Neuronal stem cell (in vitro differentiated cells): Measurements from ENCODE around the gene SLC2A2.

Source experiments
- DNase-seq: peaks from one replicate; pipeline ENCODE4 v3.0.0-alpha.2; 2013; ENCODE audit warnings: low spot score
- H2AFZ ChIP-seq: one replicate; pipeline ENCODE4 v1.6.1; 2013; ENCODE audit warnings: mild to moderate bottlenecking, low read length, inconsistent platforms
- H2AK5ac ChIP-seq: 2 replicates; pipeline ENCODE4 v1.6.1; 2013; ENCODE audit warnings: low read depth, mild to moderate bottlenecking, inconsistent platforms, low read length, moderate library complexity, mixed read lengths
- H2BK120ac ChIP-seq: 2 replicates; pipeline ENCODE4 v1.6.1; 2013; ENCODE audit warnings: low read depth, mild to moderate bottlenecking, inconsistent platforms, low read length, moderate library complexity, mixed read lengths
- H2BK12ac ChIP-seq: one replicate; pipeline ENCODE4 v1.6.1; 2013; ENCODE audit warnings: low read length, inconsistent platforms
- H2BK15ac ChIP-seq: 2 replicates; pipeline ENCODE4 v1.6.1; 2013; ENCODE audit warnings: mild to moderate bottlenecking, low read length, inconsistent platforms, mixed read lengths
- H2BK5ac ChIP-seq: one replicate; pipeline ENCODE4 v1.6.1; 2013; ENCODE audit warnings: inconsistent platforms, mild to moderate bottlenecking, low read length, moderate library complexity
- H3K14ac ChIP-seq: one replicate; pipeline ENCODE4 v1.6.1; 2013; ENCODE audit warnings: low read length, inconsistent platforms
- H3K18ac ChIP-seq: 2 replicates; pipeline ENCODE4 v1.6.1; 2013; ENCODE audit warnings: low read length, inconsistent platforms
- H3K23ac ChIP-seq: 2 replicates; pipeline ENCODE4 v1.6.1; 2013; ENCODE audit warnings: low read depth, mild to moderate bottlenecking, mixed read lengths, low read length, inconsistent platforms; ENCODE audit not compliant: poor library complexity
- H3K27ac ChIP-seq: replicated peaks from 3 replicates; pipeline ENCODE4 v1.5.1; 2013; ENCODE audit warnings: low read length, inconsistent platforms
- H3K27me3 ChIP-seq, 3 experiments: 2 replicates each; pipeline ENCODE4 v1.6.1; 2013; ENCODE audit warnings: low read length in 3 of 3, mild to moderate bottlenecking in 2 of 3, inconsistent platforms in 1 of 3, low read depth in 1 of 3, mixed read lengths in 1 of 3, moderate library complexity in 1 of 3; ENCODE audit not compliant: control insufficient read depth in 3 of 3, insufficient read depth in 3 of 3
- H3K36me3 ChIP-seq, 2 donors: replicated peaks in 1 of 2; 2 replicates each; pipeline ENCODE4 v1.6.1; 2013; ENCODE audit warnings: low read length in 2 of 2; ENCODE audit not compliant: control insufficient read depth in 2 of 2, insufficient read depth in 2 of 2
- H3K4ac ChIP-seq: 2 replicates; pipeline ENCODE4 v1.6.1; 2013; ENCODE audit warnings: inconsistent platforms, mild to moderate bottlenecking, low read length, moderate library complexity
- H3K4me1 ChIP-seq, 2 donors: 1 replicate in 1 of 2; 2 replicates in 1 of 2; pipeline ENCODE4 v1.6.1; 2013; ENCODE audit warnings: low read length in 2 of 2, low read depth in 1 of 2; ENCODE audit not compliant: control insufficient read depth in 2 of 2, insufficient read depth in 1 of 2
- H3K4me2 ChIP-seq: one replicate; pipeline ENCODE4 v1.6.1; 2013; ENCODE audit warnings: mild to moderate bottlenecking, low read length, inconsistent platforms; ENCODE audit not compliant: insufficient read depth, poor library complexity, severe bottlenecking
- H3K4me3 ChIP-seq, 2 donors: 2 replicates each; pipeline ENCODE4 v1.5.1; 2013; ENCODE audit warnings: low read length in 2 of 2, mild to moderate bottlenecking in 2 of 2, inconsistent platforms in 1 of 2, moderate library complexity in 1 of 2
- H3K79me1 ChIP-seq: one replicate; pipeline ENCODE4 v1.6.1; 2013; ENCODE audit warnings: low read depth, mild to moderate bottlenecking, inconsistent platforms, low read length, moderate library complexity
- H3K9ac ChIP-seq: one replicate; pipeline ENCODE4 v1.6.1; 2013; ENCODE audit warnings: mild to moderate bottlenecking, low read depth, low read length, inconsistent platforms; ENCODE audit not compliant: poor library complexity
- H3K9me3 ChIP-seq, 2 donors: replicated peaks in 1 of 2; 2 replicates each; pipeline versions ENCODE3 to v1.6.1; 2013; ENCODE audit warnings: low read length in 2 of 2, mild to moderate bottlenecking in 2 of 2, inconsistent platforms in 1 of 2, low read depth in 1 of 2, mixed read lengths in 1 of 2, moderate library complexity in 1 of 2; ENCODE audit not compliant: control insufficient read depth in 2 of 2, insufficient read depth in 1 of 2
- H4K8ac ChIP-seq: one replicate; pipeline ENCODE4 v1.6.1; 2013; ENCODE audit warnings: low read depth, mild to moderate bottlenecking, inconsistent platforms, low read length, moderate library complexity
- H4K91ac ChIP-seq: one replicate; pipeline ENCODE4 v1.6.1; 2013; ENCODE audit warnings: low read length, low read depth, mild to moderate bottlenecking, inconsistent platforms; ENCODE audit not compliant: poor library complexity
- WGBS, 2 donors: extraction: QIAGEN DNeasy Blood & Tissue Kit; methylation state at CpG; one replicate each; pipeline ENCODE4 v1.1.7; 2013; ENCODE audit warnings: missing lambda C conversion rate in 2 of 2, mixed read lengths in 1 of 2; ENCODE audit not compliant: insufficient read length in 2 of 2, insufficient replicate concordance in 1 of 2; ENCODE audit errors: extremely low coverage in 2 of 2; 5-methylcytosine and 5-hydroxymethylcytosine counted together

SLC2A2 gene

GRCh38 chr3:171058873-171059603 lies 32.5 kb upstream of the SLC2A2 start:
- H2AK5ac ChIP-seq, result no peak overlapping the region
- no peak overlapping the region for H4K8ac ChIP-seq
- no peak overlapping the region for H3K18ac ChIP-seq
- H3K14ac ChIP-seq, result no peak overlapping the region
- H2BK120ac ChIP-seq, result no peak overlapping the region
- no peak overlapping the region for H3K4me3 ChIP-seq
- no peaks in the 10 kb centered on the region for H3K27me3 ChIP-seq
- peaks cover 0 to 3% of the 10 kb centered on the region in 2 donors for H3K4me1 ChIP-seq
- H3K23ac ChIP-seq, result no peak overlapping the region
- H3K9me3 ChIP-seq, result no peaks in the 10 kb centered on the region
- H3K79me1 ChIP-seq, result no peaks in the 10 kb centered on the region
- no peak overlapping the region for H3K4ac ChIP-seq
- no peak for DNase-seq
- no peak overlapping the region for H3K4me2 ChIP-seq
- H3K9ac ChIP-seq, result no peak overlapping the region
- no peak overlapping the region for H2BK15ac ChIP-seq
- H2BK12ac ChIP-seq, result no peak overlapping the region
- H3K27ac ChIP-seq, result no peak overlapping the region
- H3K36me3 ChIP-seq, result peaks cover 0 to 29% of the 10 kb centered on the region in 2 donors
- no peak overlapping the region for H2AFZ ChIP-seq
- no peak overlapping the region for H4K91ac ChIP-seq
- no peak overlapping the region for H2BK5ac ChIP-seq

DNA sequence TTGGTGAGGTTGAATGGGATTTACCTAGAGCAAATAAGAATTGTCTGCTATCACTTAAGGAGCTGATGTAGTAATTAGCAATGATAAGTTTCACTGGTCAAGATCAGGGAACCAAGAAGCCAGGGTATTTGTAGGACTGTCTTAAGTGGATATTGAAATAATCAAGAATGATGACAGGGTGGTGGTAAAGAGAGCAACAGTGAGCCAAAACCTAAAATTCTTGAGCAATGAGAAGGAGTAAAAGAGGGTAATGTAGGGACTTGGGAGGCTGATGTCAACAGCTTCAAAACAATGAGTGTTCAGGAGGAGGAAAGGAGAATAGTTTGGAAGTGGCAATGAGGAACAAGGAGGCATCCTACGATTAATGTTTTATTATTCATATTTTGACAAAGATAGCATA lies 31.5 kb upstream of the SLC2A2 start:
- Histone ChIP-seq H3K23ac (no peak overlapping the region), H3K27ac (no peak overlapping the region), H2AFZ (no peak overlapping the region), H3K14ac (no peak overlapping the region), H2BK120ac (no peak overlapping the region), H3K4me1 (peaks cover 0 to 3% of the 10 kb centered on the region in 2 donors), H2BK5ac (no peak overlapping the region), H3K9me3 (no peaks in the 10 kb centered on the region), H2BK12ac (no peak overlapping the region), H3K18ac (no peak overlapping the region), H4K8ac (no peak overlapping the region), H3K9ac (no peak overlapping the region), H3K4ac (no peak overlapping the region), H3K27me3 (no peaks in the 10 kb centered on the region), H4K91ac (no peak overlapping the region), H3K4me2 (no peak overlapping the region), H3K36me3 (peaks cover 0 to 20% of the 10 kb centered on the region in 2 donors), H2BK15ac (no peak overlapping the region), H2AK5ac (no peak overlapping the region), H3K79me1 (no peaks in the 10 kb centered on the region), H3K4me3 (no peak overlapping the region)
- no CpG with 5 or more reads among the region's 1 CpG for WGBS, 2 donors
- no peak for DNase-seq

GRCh38 chr3:171057072-171057471 lies 30.6 kb upstream of the SLC2A2 start:
- Histone ChIP-seq H4K91ac (no peak overlapping the region), H2BK15ac (no peak overlapping the region), H2AFZ (no peak overlapping the region), H3K27ac (no peak overlapping the region), H3K27me3 (no peaks in the 10 kb centered on the region), H3K36me3 (peaks cover 0 to 10% of the 10 kb centered on the region in 2 donors), H3K4me1 (peaks cover 0 to 3% of the 10 kb centered on the region in 2 donors), H3K4me3 (no peak overlapping the region), H2BK120ac (no peak overlapping the region), H3K23ac (no peak overlapping the region), H3K79me1 (no peaks in the 10 kb centered on the region), H3K9me3 (no peaks in the 10 kb centered on the region), H4K8ac (no peak overlapping the region), H3K4ac (no peak overlapping the region), H2BK12ac (no peak overlapping the region), H3K4me2 (no peak overlapping the region), H3K9ac (no peak overlapping the region), H2AK5ac (no peak overlapping the region), H3K18ac (no peak overlapping the region), H2BK5ac (no peak overlapping the region), H3K14ac (no peak overlapping the region)
- no peak for DNase-seq
- WGBS, 2 donors, result no CpG with 5 or more reads among the region's 1 CpG

DNA sequence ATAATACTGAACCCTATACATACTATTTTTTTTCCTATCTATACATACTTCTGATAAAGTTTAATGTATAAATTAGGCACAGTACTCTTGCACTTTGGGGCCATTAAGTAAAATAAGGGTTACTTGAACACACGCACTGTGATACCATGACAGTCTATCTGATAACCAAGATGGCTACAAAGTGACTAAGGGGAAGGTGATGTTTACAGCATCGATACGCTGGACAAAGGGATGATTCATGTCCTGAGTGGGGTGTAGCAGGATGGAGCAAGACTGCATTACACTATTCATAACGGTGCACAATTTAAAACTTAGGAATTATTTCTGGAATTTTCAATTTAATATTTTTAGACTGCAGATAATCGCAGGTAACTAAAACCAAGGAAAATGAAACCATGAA lies 30.0 kb upstream of the SLC2A2 start:
- WGBS, 2 donors, result no CpG with 5 or more reads among the region's 5 CpGs
- H3K27ac ChIP-seq, result no peak overlapping the region

More for the DNA sequence above, 30.0 kb upstream of the SLC2A2 start:
- Histone ChIP-seq H3K4ac (no peak overlapping the region), H3K9me3 (no peaks in the 10 kb centered on the region), H3K14ac (no peak overlapping the region), H3K9ac (no peak overlapping the region), H3K79me1 (no peaks in the 10 kb centered on the region), H2BK5ac (no peak overlapping the region), H3K36me3 (peaks cover 0 to 4% of the 10 kb centered on the region in 2 donors), H2AFZ (no peak overlapping the region), H4K8ac (no peak overlapping the region), H2BK120ac (no peak overlapping the region), H2BK15ac (no peak overlapping the region), H4K91ac (no peak overlapping the region), H3K18ac (no peak overlapping the region), H3K4me1 (peaks cover 0 to 3% of the 10 kb centered on the region in 2 donors), H3K23ac (no peak overlapping the region), H3K4me2 (no peak overlapping the region), H3K4me3 (no peak overlapping the region), H2BK12ac (no peak overlapping the region), H2AK5ac (no peak overlapping the region), H3K27me3 (no peaks in the 10 kb centered on the region)
- DNase-seq, result no peak
